ENCODE results near the gene KCNQ1.

Gene KCNQ1

DNA sequence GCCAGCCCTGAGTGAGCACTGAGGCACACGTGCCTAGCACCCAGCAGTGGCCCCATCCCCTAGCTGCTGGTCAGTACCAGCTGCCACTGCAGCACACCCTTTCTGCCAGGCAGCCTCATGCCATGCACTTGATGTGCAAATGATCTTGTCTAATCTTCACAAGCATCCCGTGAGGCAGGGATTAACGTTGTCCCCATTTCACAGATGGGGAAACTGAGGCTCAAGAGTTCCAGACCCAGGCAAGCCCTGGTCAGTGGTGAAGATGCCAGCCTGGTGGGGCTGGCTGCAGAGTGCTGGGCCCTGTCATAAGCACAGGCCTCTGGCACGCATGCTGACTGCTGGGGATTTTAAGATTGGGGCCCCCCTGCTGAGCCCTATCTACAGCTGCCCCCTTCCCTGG is 449.1 kb downstream of the KCNQ1 start:
- DNase-seq (ENCODE audit: low read depth): no peak
- no peak overlapping the region for H3K4me3 ChIP-seq (ENCODE audit: low read depth, low read length)
- TF ChIP-seq, protein P1, sequence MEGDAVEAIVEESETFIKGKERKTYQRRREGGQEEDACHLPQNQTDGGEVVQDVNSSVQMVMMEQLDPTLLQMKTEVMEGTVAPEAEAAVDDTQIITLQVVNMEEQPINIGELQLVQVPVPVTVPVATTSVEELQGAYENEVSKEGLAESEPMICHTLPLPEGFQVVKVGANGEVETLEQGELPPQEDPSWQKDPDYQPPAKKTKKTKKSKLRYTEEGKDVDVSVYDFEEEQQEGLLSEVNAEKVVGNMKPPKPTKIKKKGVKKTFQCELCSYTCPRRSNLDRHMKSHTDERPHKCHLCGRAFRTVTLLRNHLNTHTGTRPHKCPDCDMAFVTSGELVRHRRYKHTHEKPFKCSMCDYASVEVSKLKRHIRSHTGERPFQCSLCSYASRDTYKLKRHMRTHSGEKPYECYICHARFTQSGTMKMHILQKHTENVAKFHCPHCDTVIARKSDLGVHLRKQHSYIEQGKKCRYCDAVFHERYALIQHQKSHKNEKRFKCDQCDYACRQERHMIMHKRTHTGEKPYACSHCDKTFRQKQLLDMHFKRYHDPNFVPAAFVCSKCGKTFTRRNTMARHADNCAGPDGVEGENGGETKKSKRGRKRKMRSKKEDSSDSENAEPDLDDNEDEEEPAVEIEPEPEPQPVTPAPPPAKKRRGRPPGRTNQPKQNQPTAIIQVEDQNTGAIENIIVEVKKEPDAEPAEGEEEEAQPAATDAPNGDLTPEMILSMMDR (IDR thresholded peaks at IDR 0.05; ENCODE audit: insufficient read depth, low read depth, low read length, missing control alignments): no peak

DNA sequence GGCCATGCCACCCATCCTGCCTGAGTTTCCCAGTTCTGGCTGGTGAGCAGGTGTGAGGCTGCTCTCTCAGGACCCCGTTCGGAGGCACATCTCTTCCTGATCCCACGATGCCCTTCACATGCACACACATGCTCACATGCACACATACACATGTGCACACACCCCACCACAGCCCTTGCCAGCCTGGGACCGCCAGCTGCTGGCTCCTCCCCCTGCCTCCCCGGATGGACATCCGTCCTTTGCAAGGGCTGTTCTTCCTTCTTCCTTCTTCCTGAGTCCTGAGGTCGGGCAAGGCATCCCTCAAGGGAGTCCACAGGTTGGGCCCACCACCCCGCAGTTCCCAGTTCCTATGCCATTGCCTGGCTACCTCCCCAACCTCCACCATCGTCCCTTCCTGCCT is 451.2 kb downstream of the KCNQ1 start:
- TF ChIP-seq, protein P1 (IDR thresholded peaks at IDR 0.05; ENCODE audit: insufficient read depth, low read depth, low read length, missing control alignments): no peak
- no peak for DNase-seq (ENCODE audit: low read depth)
- no peak overlapping the region for H3K4me3 ChIP-seq (ENCODE audit: low read depth, low read length)

DNA sequence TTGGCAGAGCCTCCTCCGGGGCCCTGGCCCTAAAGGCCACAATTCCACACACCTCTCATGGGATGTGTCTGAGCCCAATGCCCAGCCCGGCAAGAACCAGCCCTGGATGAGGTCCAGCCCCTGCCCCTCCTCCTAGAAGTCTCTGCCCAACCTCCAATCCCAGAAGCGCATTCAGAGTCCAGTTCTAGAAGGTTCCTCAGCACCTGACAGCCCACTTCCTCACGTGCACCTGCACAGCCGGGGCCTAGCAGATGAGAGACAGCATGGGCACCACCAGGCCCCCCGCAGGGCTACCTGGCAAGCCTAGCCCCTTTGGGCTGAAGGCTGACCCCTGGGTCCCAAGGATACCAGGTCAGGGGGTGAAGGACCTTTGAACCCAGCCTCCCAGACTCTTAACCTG is 452.2 kb downstream of the KCNQ1 start:
- no peak overlapping the region for H3K4me3 ChIP-seq (ENCODE audit: low read depth, low read length)
- TF ChIP-seq, protein P1 (IDR thresholded peaks at IDR 0.05; ENCODE audit: insufficient read depth, low read depth, low read length, missing control alignments): no peak
- no peak for DNase-seq (ENCODE audit: low read depth)

DNA sequence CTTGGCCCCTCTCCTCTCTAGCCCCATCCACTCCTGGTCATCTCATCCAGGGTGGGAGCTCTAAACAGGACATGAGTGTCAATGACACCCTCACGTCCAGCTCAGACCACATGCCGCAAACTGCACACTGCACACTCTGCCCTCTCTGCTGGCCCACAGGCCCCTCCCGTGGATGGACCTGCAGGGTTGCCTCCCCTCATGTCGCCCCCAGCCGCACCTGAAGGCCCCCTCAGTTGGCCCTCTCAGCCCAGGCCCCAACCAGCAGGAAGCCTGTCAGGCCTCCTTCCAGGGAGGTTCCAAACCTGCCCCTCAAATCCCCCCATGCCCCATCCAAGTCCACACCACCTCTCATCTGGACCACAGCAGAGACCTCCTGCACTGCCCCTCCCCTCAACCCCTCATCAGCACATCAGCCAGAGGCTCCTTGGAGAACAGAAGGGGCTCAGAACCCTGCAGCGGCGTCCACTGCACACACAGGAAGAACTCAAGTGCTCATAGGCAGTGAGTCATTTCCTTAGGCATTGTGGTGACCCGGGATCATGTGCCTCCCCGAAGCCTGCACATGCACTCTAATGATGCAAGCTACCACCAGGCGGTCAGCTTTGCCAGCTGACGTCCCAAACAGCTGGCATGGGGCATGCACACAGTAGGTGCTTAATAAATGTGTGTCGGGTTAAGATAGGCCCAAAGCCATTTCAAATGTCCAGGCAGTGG is 453.7 kb downstream of the KCNQ1 start:
- TF ChIP-seq, protein P1 (IDR thresholded peaks at IDR 0.05; ENCODE audit: insufficient read depth, low read depth, low read length, missing control alignments): no peak
- no peak overlapping the region for H3K4me3 ChIP-seq (ENCODE audit: low read depth, low read length)
- DNase-seq (ENCODE audit: low read depth): peak; percentile 57
